Naive thymus-derived CD8-positive, alpha-beta T cell (primary cell): Measurements from ENCODE around the gene SLC5A4. TPM values are rescaled to one million over a fixed set of nuclear protein-coding genes. Genes with fewer than 3 reads are reported as not detected.

ENCODE experiments used
- ATAC-seq, 2 donors: fragments of 150-1000 bp; cut with Tn5 transposase in 1 of 2; sonication (Bioruptor Pico), chemical (Tn5 transposase) in 1 of 2; 1 replicate in 1 of 2; 2 replicates in 1 of 2; pipeline ENCODE4 v1.10.0; 2021; ENCODE audit warnings: mild to moderate bottlenecking in 2 of 2, moderate library complexity in 2 of 2
- POLR2A ChIA-PET: fragments of 350-600 bp; sonication (Branson Sonifier 250); formaldehyde crosslinking; loops from one replicate; lab custom pipeline; 2021; ENCODE audit warnings: antibody characterized with exemption; lab: Charles Lee
- DNase-seq, 10 donors: peaks; one replicate each; pipeline versions ENCODE4 v3.0.0 to v3.0.0-alpha.2; 2020 to 2022
- H3K27ac Mint-ChIP-seq, 10 donors: one replicate each; pipeline ENCODE4 v1.8.0; 2020 to 2022; ENCODE audit warnings: mild to moderate bottlenecking in 10 of 10, mixed read lengths in 10 of 10, moderate library complexity in 4 of 10, inconsistent platforms in 1 of 10
- H3K27me3 Mint-ChIP-seq, 5 donors: one replicate each; pipeline ENCODE4 v1.8.0; 2021 to 2022; ENCODE audit warnings: mixed read lengths in 5 of 5
- H3K36me3 Mint-ChIP-seq, 3 donors: one replicate each; pipeline ENCODE4 v1.8.0; 2020 to 2022; ENCODE audit warnings: mixed read lengths in 3 of 3, mild to moderate bottlenecking in 2 of 3, inconsistent platforms in 1 of 3
- H3K4me1 Mint-ChIP-seq, 4 donors: one replicate each; pipeline ENCODE4 v1.8.0; 2021 to 2022; ENCODE audit warnings: mixed read lengths in 4 of 4
- H3K4me3 Mint-ChIP-seq, 10 donors: one replicate each; pipeline ENCODE4 v1.8.0; 2020 to 2022; ENCODE audit warnings: mild to moderate bottlenecking in 10 of 10, mixed read lengths in 10 of 10, moderate library complexity in 6 of 10, inconsistent platforms in 1 of 10
- H3K9me3 Mint-ChIP-seq, 9 donors: one replicate each; pipeline ENCODE4 v1.8.0; 2020 to 2022; ENCODE audit warnings: mixed read lengths in 9 of 9, mild to moderate bottlenecking in 3 of 9, inconsistent platforms in 1 of 9, moderate library complexity in 1 of 9
- polyA plus RNA-seq, 3 donors: library from polyadenylated mRNA; unstranded; fragments of 300-500 nt; fragmentation: Illumina TruSeq; gene quantifications; one replicate each; pipeline ENCODE4 v1.2.3, GENCODE V29; 2021
- total RNA-seq, 8 experiments: library from RNA in 2 of 8; stranded (reverse) in 2 of 8; gene quantifications; one replicate each; pipeline ENCODE4 v1.2.3 and lab custom pipeline; 2021 to 2026

Gene SLC5A4
- total and polyA plus RNA-seq, 5 experiments from 2014 or later: not detected

GRCh38 chr22:32222991-32223390, 32.2 kb downstream of the SLC5A4 start:
- POLR2A ChIA-PET: no interaction called here
- H3K9me3 Mint-ChIP-seq: no peaks in the 10 kb centered on the region
- H3K27me3 Mint-ChIP-seq: peaks cover 6 to 43% (median 9%) of the 10 kb centered on the region in 5 donors
- H3K36me3 Mint-ChIP-seq: no peaks in the 10 kb centered on the region
- DNase-seq: no peak
- ATAC-seq: no peak
- H3K4me3 Mint-ChIP-seq: no peak overlapping the region
- H3K27ac Mint-ChIP-seq: no peak overlapping the region
- peaks cover 0 to 2% (median 0%) of the 10 kb centered on the region in 4 donors for H3K4me1 Mint-ChIP-seq

DNA sequence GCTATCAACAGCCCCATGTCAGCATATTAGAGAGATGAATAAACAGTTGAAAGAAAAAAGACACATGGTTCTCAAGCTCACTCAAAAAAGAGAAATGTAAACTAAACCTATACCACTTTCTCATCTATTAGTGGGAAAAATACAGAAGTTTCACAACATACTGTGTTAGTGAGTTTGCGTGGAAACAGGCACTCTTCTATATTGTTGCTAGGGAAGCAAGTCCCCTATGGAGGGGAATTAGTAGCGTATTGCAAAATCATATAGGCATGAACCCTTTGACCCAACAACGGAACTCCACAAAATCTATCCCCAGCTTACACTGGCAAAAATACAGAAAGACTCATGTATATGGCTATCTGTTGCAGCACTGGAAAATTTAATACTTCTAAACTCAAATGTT, 36.1 kb downstream of the SLC5A4 start:
- H3K36me3 Mint-ChIP-seq: no peaks in the 10 kb centered on the region
- ATAC-seq (no peak), DNase-seq (no peak)
- H3K4me3 Mint-ChIP-seq: no peak overlapping the region
- no peaks in the 10 kb centered on the region for H3K9me3 Mint-ChIP-seq
- no peaks in the 10 kb centered on the region for H3K4me1 Mint-ChIP-seq
- H3K27ac Mint-ChIP-seq: no peak overlapping the region
- POLR2A ChIA-PET: no interaction called here
- peaks cover 9 to 28% (median 16%) of the 10 kb centered on the region in 5 donors for H3K27me3 Mint-ChIP-seq

- H3K27me3 Mint-ChIP-seq: peaks cover 7 to 23% (median 14%) of the 10 kb centered on the region in 5 donors
- DNase-seq (no peak), ATAC-seq (no peak)
- no peak overlapping the region for H3K27ac Mint-ChIP-seq
- H3K36me3 Mint-ChIP-seq: no peaks in the 10 kb centered on the region
- H3K4me1 Mint-ChIP-seq: no peaks in the 10 kb centered on the region
- H3K4me3 Mint-ChIP-seq: no peak overlapping the region
- POLR2A ChIA-PET: no interaction called here
- no peaks in the 10 kb centered on the region for H3K9me3 Mint-ChIP-seq
Observed at GRCh38 chr22:32218470-32218869, 36.7 kb downstream of the SLC5A4 start.

- POLR2A ChIA-PET: no interaction called here
- Mint-ChIP-seq H3K27ac (no peak overlapping the region), H3K4me1 (no peaks in the 10 kb centered on the region), H3K36me3 (no peaks in the 10 kb centered on the region), H3K4me3 (no peak overlapping the region), H3K9me3 (no peaks in the 10 kb centered on the region), H3K27me3 (peaks cover 11 to 19% (median 12%) of the 10 kb centered on the region in 5 donors)
- ATAC-seq (no peak), DNase-seq (no peak)
Observed at GRCh38 chr22:32217465-32217864, 37.7 kb downstream of the SLC5A4 start.

GRCh38 chr22:32216911-32217310, 38.2 kb downstream of the SLC5A4 start:
- Mint-ChIP-seq H3K4me1 (no peaks in the 10 kb centered on the region), H3K4me3 (no peak overlapping the region), H3K36me3 (no peaks in the 10 kb centered on the region), H3K27ac (no peak overlapping the region), H3K27me3 (peaks cover 8 to 25% (median 15%) of the 10 kb centered on the region in 5 donors), H3K9me3 (no peaks in the 10 kb centered on the region)
- POLR2A ChIA-PET: no interaction called here
- DNase-seq: no peak
- ATAC-seq: no peak

DNA sequence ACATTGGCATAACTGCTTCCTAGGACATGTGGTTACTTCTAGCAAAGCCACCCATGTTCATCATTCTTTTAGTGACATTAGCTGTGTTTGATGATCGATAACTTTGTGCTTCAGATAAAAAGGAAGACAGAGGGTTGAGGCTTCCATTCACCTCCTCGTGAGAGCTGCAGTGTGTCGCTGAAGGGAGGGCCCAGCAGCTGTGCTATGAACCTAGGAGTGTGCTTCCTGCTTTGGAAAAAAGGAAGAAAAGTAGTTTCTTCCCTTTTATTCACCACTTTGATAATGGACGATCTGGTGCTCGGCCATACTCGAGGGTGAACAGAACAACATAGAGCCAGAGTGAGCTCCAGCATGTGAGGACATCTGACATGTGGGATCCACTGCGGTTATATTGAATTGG, 44.1 kb downstream of the SLC5A4 start:
- no peak overlapping the region for H3K27ac Mint-ChIP-seq
- POLR2A ChIA-PET: no interaction called here
- peaks cover 6 to 14% (median 7%) of the 10 kb centered on the region in 4 donors for H3K4me1 Mint-ChIP-seq
- H3K4me3 Mint-ChIP-seq: no peak overlapping the region
- ATAC-seq (no peak), DNase-seq (no peak)
- H3K27me3 Mint-ChIP-seq: peaks cover 0 to 30% (median 18%) of the 10 kb centered on the region in 5 donors
- H3K9me3 Mint-ChIP-seq: no peaks in the 10 kb centered on the region
- H3K36me3 Mint-ChIP-seq: no peaks in the 10 kb centered on the region

DNA sequence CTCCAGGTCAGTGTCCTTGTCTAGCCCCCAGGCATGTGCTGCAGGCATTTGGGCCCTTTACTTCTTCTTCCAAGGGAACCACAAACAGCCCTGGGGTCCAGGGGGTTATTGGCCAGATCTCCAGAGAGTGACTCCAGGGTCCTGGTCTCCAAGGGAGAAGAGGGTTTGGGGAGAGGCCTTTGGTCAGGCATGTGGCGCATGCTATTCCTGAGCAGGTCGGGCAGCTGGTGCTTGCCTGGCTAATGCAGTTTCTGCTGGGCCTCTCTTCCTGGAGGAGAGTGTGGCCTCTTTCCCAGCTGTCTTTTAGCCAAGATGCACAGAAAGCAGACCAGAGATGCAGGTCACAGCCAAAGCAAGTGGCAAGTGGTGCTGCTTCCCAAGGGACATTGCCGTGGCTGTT, 46.5 kb downstream of the SLC5A4 start:
- H3K27me3 Mint-ChIP-seq: peaks cover 0 to 54% (median 29%) of the 10 kb centered on the region in 5 donors
- POLR2A ChIA-PET: no interaction called here

GRCh38 chr22:32207971-32208480, 47.1 kb downstream of the SLC5A4 start:
- H3K9me3 Mint-ChIP-seq: peaks cover 0 to 4% (median 0%) of the 10 kb centered on the region in 9 donors
- DNase-seq: no peak
- ATAC-seq: no peak
- POLR2A ChIA-PET: interaction anchor here (0.5 kb wide), 1 partner anchor 103 kb away, joined by 4 read pairs; no protein-coding TSS in a partner anchor
- H3K27me3 Mint-ChIP-seq: peaks cover 0 to 60% (median 36%) of the 10 kb centered on the region in 5 donors
- H3K27ac Mint-ChIP-seq: peak overlapping the region in 1 of 10 donors; percentile 46
- H3K4me1 Mint-ChIP-seq: peaks cover 14 to 34% (median 18%) of the 10 kb centered on the region in 4 donors
- H3K4me3 Mint-ChIP-seq: no peak overlapping the region
- no peaks in the 10 kb centered on the region for H3K36me3 Mint-ChIP-seq

More for the DNA sequence above, 46.5 kb downstream of the SLC5A4 start:
- no peak for DNase-seq
- Mint-ChIP-seq H3K27ac (peak overlapping the region in 1 of 10 donors; percentile 20), H3K9me3 (peaks cover 0 to 4% (median 0%) of the 10 kb centered on the region in 9 donors), H3K36me3 (no peaks in the 10 kb centered on the region), H3K4me3 (no peak overlapping the region), H3K4me1 (peaks cover 12 to 28% (median 14%) of the 10 kb centered on the region in 4 donors)
- ATAC-seq: no peak

DNA sequence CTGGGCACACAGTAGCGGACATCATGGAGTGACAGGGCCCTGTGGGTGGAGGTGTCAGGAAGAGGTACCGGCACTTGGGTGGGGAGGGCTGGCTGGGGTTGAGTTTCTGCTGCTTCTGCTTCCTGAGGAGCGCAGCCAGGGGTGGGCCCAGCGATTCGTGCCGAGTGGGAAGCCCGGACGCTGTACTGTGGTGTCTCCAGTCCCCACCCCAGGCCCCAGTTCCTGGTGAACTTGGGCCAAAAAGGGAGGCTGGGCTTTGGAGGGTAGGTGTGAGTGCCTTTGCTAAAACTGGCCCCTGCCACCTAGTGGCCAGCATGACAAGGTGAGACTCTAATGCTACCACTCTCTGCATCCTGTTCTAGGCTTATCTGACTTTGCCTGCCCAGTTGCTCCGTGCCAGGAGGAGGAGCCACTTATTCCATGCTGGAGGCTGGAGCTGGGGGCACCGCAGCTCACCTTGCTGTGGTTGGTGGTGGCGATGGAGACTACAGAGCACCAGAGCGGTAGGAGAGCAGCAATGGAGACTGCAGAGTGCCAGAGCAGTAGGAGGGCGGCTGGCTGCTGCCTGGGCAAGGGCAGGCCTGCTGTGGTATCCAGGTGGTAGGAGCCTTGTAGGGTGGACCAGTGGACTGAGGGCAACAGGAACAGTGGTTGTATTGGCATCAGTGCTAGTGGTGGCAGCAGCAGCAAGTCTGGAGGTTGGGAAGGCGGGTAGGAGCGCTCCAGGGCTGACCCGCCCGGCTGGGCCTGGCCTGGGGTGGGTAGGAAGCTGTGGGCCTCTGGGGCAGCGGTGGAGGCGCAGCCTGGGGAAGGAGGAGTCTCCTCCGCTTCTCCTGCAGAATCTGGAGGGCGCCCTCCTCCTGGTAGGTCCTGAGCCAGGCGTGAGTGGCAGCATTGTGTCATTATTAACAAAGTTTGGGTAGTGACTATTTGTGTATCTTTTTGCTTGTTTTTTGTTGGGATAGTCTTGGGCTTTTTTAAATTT, 48.1 kb downstream of the SLC5A4 start:
- ATAC-seq: peak in 1 of 2 donors; percentile 34
- peak overlapping the region in 4 of 10 donors; percentile 4 to 75 (median 43) for H3K4me3 Mint-ChIP-seq
- no peaks in the 10 kb centered on the region for H3K36me3 Mint-ChIP-seq
- peak in 5 of 10 donors; percentile 10 to 38 (median 31) for DNase-seq
- peak overlapping the region in 2 of 10 donors; percentile 46 to 56 for H3K27ac Mint-ChIP-seq
- POLR2A ChIA-PET: no interaction called here
- H3K27me3 Mint-ChIP-seq: peaks cover 0 to 54% (median 36%) of the 10 kb centered on the region in 5 donors
- peaks cover 0 to 4% (median 0%) of the 10 kb centered on the region in 9 donors for H3K9me3 Mint-ChIP-seq
- H3K4me1 Mint-ChIP-seq: peaks cover 18 to 43% (median 24%) of the 10 kb centered on the region in 4 donors

DNA sequence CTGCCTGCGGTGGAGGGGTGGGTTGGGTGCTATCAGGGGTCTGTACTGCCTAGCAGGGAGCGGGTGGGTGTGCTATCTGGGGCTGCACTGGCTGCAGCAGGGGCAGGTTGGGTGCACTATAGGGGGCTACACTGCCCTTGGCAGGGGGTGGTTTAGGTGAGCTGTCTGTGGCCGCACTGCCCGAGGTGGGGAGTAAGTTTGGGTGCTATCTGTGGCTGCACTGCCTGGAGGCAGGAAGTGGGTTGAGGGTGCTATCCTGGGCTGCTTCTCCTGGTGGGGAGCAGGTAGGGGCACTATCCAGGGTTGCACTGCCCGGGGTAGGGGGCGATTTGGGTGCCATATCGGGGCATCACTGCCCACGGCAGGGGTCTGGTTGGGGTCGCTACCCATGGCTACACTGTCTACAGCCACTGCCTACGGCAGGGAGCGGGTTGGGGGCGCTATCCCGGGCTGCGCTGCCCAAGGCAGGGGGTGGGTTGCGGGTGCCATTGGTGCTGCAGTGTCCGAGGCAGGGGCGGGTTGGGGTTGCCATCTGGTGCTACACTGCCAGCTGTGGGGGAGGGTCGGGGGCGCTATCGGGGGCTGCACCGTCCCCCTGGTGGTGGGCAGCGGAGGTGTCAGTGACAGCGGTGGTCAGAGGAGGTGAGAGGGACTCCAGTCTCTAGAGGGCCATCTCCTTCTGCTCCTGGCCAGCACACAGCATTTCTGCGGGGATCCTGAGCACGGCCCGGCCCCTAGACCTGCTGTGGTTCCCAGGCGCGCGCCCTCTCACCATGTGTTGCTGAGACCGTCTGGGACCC, 49.0 kb downstream of the SLC5A4 start:
- POLR2A ChIA-PET: no interaction called here
- H3K27ac Mint-ChIP-seq: peak overlapping the region in 1 of 10 donors; percentile 73
- no peak for DNase-seq

GRCh38 chr22:32204856-32205722, 50.1 kb downstream of the SLC5A4 start, which contains the start of gene RFPL2:
Gene RFPL2 (minus strand): TSS chr22:32205073. CDS start chr22:32202451, 2,622 bp downstream.
- Mint-ChIP-seq H3K4me3 (peak within 1 kb of the TSS; percentile 54 to 88 (median 80)), H3K27me3 (peaks cover 0 to 47% (median 36%) of the 10 kb centered on the region in 5 donors), H3K9me3 (peaks cover 0 to 4% (median 0%) of the 10 kb centered on the region in 9 donors), H3K27ac (peak within 1 kb of the TSS in 9 of 10 donors; percentile 46 to 92 (median 79)), H3K36me3 (no peaks in the 10 kb centered on the region), H3K4me1 (peaks cover 25 to 57% (median 37%) of the 10 kb centered on the region in 4 donors)
- POLR2A ChIA-PET: no interaction called here
- ATAC-seq (peak; percentile 73 to 78), DNase-seq (peak in 5 of 10 donors; percentile 31 to 65 (median 42))

More for the DNA sequence above, 49.0 kb downstream of the SLC5A4 start:
- no peak for ATAC-seq
- Mint-ChIP-seq H3K36me3 (no peaks in the 10 kb centered on the region), H3K4me1 (peaks cover 18 to 49% (median 28%) of the 10 kb centered on the region in 4 donors), H3K27me3 (peaks cover 0 to 47% (median 36%) of the 10 kb centered on the region in 5 donors), H3K4me3 (peak overlapping the region in 3 of 10 donors; percentile 50 to 84 (median 54)), H3K9me3 (peaks cover 0 to 4% (median 0%) of the 10 kb centered on the region in 9 donors)
